Measurements from ENCODE around the gene RNF41.

The RNF41 gene

GRCh38 chr12:56243731-56244181, 22.0 kb upstream of the RNF41 start:
- DNase-seq (ENCODE audit: low spot score) = no peak

GRCh38 chr12:56242986-56243385, 21.3 kb upstream of the RNF41 start:
- DNase-seq (ENCODE audit: low spot score) = no peak

- DNase-seq (ENCODE audit: low spot score) = no peak
These were observed 19.9 kb upstream of the RNF41 start for GRCh38 chr12:56241424-56242303.

GRCh38 chr12:56237552-56237951, 15.8 kb upstream of the RNF41 start:
- DNase-seq (ENCODE audit: low spot score) = no peak

- DNase-seq (ENCODE audit: low spot score) = no peak
These were observed 15.3 kb upstream of the RNF41 start for GRCh38 chr12:56236985-56237384.

GRCh38 chr12:56236091-56236490, 14.4 kb upstream of the RNF41 start:
- DNase-seq (ENCODE audit: low spot score) = no peak

GRCh38 chr12:56234746-56235436, 13.2 kb upstream of the RNF41 start:
- DNase-seq (ENCODE audit: low spot score) = no peak

- DNase-seq (ENCODE audit: low spot score) = no peak
These were observed 9.5 kb upstream of the RNF41 start for GRCh38 chr12:56231184-56231582.

GRCh38 chr12:56230432-56231183, 8.9 kb upstream of the RNF41 start:
- DNase-seq (ENCODE audit: low spot score) = no peak

GRCh38 chr12:56229916-56230431, 8.3 kb upstream of the RNF41 start, which contains the start of gene SLC39A5:
TSS of gene SLC39A5 (plus strand) at chr12:56230051. CDS start at chr12:56231275, 1,224 bp downstream.
- no peak for DNase-seq (ENCODE audit: low spot score)

- DNase-seq (ENCODE audit: low spot score) = no peak
These were observed 7.4 kb upstream of the RNF41 start for GRCh38 chr12:56229082-56229481.

- DNase-seq (ENCODE audit: low spot score) = no peak
These were observed 3.2 kb upstream of the RNF41 start for GRCh38 chr12:56224954-56225353.

- DNase-seq (ENCODE audit: low spot score) = peak; percentile 99
These were observed 2.5 kb upstream of the RNF41 start, which contains the start of gene NABP2 for GRCh38 chr12:56224102-56224701. TSS of gene NABP2 (plus strand) at chr12:56224342. CDS start at chr12:56224857, 515 bp downstream.

- DNase-seq (ENCODE audit: low spot score) = no peak
These were observed 1.9 kb upstream of the RNF41 start for GRCh38 chr12:56223571-56224101.

- DNase-seq (ENCODE audit: low spot score) = no peak
These were observed 791 bp upstream of the RNF41 start for GRCh38 chr12:56222531-56222895.

GRCh38 chr12:56221232-56221756, 428 bp downstream of the RNF41 start:
- peak; percentile 88 for DNase-seq (ENCODE audit: low spot score)

GRCh38 chr12:56220611-56221231, 1.0 kb downstream of the RNF41 start:
- peak; percentile 41 for DNase-seq (ENCODE audit: low spot score)

GRCh38 chr12:56219840-56220239, 1.9 kb downstream of the RNF41 start:
- no peak for DNase-seq (ENCODE audit: low spot score)

- no peak for DNase-seq (ENCODE audit: low spot score)
These were observed 5.3 kb downstream of the RNF41 start for GRCh38 chr12:56216461-56216860.

- no peak for DNase-seq (ENCODE audit: low spot score)
These were observed 7.8 kb downstream of the RNF41 start for GRCh38 chr12:56213878-56214277.

GRCh38 chr12:56212361-56212760, 9.4 kb downstream of the RNF41 start:
- no peak for DNase-seq (ENCODE audit: low spot score)

Measured in AG08396 (cell line).